GM12872 (cell line): ENCODE data around the gene FRMD4A.

Experiments used
- TF ChIP-seq, protein P1 (sequence below): IDR thresholded peaks from 3 replicates; pipeline ENCODE4 v1.5.1; 2011; ENCODE audit warnings: low read depth, mild to moderate bottlenecking, low read length, moderate library complexity; ENCODE audit not compliant: insufficient read depth

The FRMD4A gene

GRCh38 chr10:13834581-13835286 lies 496.0 kb downstream of the FRMD4A start:
- TF ChIP-seq, protein P1, sequence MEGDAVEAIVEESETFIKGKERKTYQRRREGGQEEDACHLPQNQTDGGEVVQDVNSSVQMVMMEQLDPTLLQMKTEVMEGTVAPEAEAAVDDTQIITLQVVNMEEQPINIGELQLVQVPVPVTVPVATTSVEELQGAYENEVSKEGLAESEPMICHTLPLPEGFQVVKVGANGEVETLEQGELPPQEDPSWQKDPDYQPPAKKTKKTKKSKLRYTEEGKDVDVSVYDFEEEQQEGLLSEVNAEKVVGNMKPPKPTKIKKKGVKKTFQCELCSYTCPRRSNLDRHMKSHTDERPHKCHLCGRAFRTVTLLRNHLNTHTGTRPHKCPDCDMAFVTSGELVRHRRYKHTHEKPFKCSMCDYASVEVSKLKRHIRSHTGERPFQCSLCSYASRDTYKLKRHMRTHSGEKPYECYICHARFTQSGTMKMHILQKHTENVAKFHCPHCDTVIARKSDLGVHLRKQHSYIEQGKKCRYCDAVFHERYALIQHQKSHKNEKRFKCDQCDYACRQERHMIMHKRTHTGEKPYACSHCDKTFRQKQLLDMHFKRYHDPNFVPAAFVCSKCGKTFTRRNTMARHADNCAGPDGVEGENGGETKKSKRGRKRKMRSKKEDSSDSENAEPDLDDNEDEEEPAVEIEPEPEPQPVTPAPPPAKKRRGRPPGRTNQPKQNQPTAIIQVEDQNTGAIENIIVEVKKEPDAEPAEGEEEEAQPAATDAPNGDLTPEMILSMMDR, result no peak

DNA sequence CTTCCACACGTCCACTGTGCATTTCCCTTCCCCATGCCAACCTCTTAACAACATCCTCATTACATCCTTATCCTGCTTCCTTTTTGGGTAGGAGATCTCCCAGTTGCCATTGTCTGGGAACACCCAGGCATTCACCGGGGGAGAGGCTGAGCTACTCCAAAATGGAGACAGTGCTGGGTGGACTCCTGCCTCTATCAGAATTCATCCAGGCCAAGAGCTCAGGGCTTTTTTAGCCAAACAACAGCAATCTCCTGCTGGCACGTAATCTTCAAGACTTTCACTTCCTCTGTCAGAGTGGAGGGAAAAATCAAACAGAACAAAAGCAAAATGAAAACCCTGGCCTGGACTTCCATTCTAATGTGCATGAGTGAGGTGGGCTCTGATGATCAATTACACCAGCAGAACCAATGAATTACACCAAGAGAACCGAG lies 499.0 kb downstream of the FRMD4A start:
- TF ChIP-seq, protein P1, result no peak

- TF ChIP-seq, protein P1, result peak; percentile 16; the same call in 1 of the 3 replicates
Measured at GRCh38 chr10:13830385-13830784, 500.3 kb downstream of the FRMD4A start.

- TF ChIP-seq, protein P1, result no peak
Measured at GRCh38 chr10:13829790-13830189, 500.9 kb downstream of the FRMD4A start.

GRCh38 chr10:13827076-13827797 lies 503.5 kb downstream of the FRMD4A start:
- TF ChIP-seq, protein P1, result no peak

DNA sequence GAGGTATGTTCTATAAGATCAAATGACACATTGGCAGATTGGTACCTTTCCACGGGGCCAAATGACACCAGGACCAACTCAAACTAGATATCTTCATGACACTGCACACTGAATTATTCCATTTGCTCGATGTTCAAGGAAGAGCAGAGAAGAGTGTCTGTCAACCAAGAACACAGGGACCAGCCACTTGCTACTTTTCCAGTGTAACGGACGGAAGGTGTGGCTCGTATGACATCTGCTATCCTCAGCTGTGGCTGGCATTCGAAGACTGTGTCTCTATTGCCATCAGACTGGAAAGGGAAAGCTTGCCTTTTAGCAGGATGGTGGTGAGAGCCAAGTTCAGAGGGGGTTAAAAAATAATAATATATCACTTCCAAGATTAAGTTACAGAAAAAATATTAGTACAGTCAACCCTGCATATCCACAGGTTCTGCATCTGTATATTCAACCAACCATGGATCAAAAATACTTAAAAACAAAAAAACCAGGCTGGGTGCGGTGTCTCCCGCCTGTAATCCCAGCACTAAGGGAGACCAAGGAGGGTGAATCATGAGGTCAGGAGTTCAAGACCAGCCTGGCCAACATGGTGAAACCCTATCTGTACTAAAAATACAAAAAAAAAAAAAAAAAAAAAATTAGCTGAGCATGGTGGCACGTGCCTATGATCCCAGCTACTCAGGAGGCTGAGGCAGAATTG lies 506.9 kb downstream of the FRMD4A start:
- TF ChIP-seq, protein P1, result no peak

GRCh38 chr10:13823096-13823708 lies 507.5 kb downstream of the FRMD4A start:
- TF ChIP-seq, protein P1, result no peak
